DMS 273 (cell line): ENCODE results near the gene SPEM1.

Experiments
- DNase-seq: peaks from one replicate; lab custom pipeline; 2025; ENCODE audit not compliant: unreplicated experiment; lab: John Stamatoyannopoulos, UW

SPEM1 gene

DNA sequence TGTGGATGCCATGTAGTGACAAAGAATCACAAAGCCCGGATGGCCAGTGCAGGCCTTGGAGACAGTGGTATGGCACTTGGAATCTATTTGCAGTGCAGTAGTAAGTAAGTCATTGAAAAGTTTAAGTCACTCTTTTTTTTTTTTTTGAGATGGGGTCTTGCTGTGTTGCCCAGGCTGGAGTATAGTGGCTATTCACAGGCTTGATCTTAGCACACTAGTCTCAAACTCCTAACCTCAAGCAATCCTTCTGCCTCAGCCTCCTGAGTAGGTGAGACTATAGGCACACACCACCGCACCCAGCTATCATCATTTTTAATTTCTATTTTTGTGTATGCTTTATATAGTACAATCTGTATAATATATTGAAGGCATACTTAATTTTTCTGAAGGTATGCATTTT is 21.5 kb upstream of the SPEM1 start:
- no peak for DNase-seq

DNA sequence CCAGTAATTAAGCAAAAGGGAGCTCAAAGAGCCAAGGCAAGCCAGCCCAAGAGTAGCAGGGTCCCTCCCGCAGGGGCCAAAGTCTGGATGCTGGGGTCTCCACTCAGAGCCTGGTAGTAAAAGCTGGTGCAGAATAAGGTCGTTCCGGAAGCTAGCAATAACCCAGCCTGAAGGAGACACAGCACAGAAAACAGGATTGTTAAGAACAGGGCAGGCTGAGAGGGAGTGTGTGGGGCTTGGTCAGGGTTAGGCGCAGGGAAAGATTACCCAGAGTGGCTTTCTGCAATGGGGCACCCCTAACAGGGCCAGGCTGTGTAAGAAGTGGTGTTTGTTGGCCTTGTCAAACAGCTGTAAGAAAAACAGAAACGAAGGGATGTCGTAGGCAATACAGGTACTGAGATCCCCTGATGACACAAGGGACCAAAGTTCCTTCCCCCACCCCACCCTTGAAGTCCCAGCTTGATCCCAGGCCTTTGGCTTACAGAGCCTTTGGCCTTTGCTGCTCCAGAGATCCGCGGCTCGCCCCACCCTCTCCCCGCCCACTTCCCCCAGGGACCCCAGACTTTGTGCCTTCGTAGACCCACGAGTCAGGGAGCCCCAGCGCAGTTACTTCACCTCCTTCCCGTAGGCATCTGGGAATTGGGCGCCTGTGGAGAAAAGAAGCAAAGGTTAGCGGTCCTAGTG is 16.9 kb upstream of the SPEM1 start:
- peak; percentile 70 for DNase-seq

DNA sequence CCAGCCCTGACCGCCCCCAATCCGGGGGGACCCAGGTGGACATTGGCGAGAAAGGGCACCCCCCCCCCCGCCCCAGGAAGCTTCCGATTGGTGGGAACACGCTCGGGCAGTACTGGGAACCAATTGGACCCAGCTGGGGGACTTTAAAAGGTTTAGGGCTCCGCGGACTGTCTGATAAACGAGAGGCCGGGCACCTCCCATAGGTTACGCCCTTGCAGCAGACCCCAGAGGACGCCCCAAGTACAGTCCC is 16.5 kb upstream of the SPEM1 start:
- DNase-seq = peak; percentile 80

- DNase-seq = peak; percentile 98
These were observed 16.0 kb upstream of the SPEM1 start, which contains the start of gene TMEM256 for GRCh38 chr17:7403977-7404736. TMEM256 (minus strand) TSS chr17:7404097; CDS start chr17:7404084, 13 bp downstream.

DNA sequence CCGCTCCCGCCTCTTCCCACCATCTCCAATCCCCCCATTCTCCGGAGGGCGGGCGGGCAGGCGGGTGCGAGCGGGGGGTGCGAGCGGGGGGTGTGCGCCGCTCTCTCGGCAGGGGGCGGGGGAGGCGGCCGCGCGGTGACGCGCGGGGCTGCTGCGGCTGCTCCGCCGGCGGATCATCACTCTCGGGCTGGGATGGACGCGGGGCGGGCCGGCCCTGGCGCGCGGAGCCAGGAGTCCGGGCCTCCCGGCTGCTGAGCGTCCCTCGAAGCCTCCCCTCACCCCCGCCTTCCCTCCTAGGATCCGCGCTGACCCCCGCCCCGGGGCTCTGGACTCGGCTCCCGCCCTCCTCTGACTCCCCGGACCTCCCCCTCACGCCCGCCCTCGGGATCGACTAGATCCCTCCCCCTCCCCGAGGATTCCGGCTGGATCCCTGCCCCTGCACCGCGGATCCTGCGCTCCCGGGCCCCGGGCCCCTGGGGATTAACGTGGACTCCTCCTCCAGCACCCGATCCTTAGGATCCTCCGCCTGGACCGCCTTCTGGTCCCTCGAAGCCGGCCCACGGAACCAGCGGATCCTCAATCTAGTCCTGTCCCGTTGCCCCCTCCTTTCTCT is 15.3 kb upstream of the SPEM1 start:
- peak; percentile 60 for DNase-seq

DNA sequence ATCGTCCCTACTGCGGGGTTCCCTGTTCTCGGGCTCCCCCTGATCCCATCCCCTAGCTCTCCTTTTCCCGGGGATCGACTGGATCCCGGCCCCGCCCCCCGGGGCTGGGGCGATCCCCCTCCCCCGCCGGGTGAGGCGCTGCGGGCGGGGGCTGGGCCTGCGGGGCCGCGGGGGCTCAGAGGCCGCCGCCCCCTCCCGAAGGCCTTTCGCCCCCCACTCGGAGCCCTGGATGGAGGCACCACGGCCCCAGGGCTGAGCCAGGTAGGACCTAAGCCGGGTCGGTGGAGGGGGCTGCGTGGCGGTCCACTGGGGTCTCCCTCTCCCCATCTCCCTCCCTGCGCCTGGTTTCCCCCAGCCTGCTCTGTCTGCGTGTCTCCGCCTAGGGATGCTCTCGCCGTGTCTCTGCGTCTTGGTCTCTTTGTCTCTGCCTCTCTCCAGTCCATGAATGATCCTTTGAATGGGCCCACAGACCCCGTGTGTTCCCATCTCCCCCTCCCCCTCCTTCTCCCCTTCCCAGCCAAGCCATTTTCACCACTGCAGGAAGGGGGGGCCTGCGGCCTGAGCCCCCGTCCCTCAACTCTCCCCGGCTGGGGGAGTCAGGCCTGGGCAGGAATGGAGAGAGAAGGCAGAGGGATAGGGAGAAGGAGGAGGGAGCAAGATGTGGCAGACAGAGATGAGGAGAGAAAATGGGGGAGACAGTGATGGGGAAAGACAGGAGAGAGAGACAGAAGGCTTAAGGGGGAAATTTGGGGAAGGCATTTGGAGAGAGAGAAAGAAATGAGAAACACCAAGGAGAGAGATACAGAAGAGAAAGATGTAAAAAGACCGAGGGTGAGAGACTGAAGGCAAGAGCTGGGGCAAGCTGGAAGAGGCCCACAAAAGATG is 14.5 kb upstream of the SPEM1 start:
- DNase-seq = no peak

DNA sequence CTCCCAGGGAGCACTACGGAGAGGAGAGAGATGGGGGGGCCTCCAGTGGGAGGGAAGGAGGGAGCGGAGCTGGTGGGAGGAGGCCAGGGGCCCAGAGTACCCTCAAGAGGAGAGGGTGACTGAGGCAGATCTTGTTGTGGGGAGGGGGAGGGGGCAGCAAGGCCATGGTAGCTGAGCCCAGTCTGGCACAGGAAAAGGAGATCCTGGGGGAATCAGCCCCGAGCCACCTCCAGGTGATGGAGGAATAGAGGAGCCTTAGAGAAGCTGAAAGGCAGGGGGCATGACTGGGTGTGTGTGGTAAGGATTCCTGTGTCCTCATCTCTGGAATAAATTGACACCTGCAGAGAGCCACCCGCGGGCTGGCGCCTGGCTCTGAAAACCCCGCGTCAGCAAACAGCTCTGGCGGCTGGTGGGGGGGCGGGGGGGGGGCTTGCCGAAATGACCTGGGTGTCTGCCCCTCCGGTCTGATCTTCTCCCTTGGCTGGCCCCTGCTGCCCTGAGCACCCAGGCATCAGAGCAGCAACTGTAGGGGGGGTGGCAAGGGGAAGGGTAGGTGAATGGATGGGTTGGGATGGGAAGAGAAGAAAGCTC is 13.8 kb upstream of the SPEM1 start:
- DNase-seq = no peak

DNA sequence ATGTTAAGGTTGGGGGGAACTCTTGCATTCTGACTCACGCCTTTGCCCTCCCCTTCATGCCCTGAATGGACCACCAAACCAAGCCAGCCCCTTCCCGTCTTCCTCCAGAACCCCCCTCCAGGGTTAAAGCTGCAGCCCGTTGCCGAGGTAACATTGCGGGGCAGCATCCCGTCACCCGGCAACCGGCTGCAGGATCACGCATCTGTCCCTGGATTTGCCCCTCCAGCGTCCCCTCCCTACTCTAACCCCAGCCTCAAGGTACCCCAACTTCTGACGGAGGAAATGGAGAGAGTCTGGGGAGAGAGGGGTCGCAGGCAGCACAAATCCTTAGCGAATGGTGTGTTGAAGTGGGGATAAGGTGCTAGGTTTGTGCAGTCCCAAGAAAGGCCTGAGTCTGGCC is 13.0 kb upstream of the SPEM1 start:
- no peak for DNase-seq

DNA sequence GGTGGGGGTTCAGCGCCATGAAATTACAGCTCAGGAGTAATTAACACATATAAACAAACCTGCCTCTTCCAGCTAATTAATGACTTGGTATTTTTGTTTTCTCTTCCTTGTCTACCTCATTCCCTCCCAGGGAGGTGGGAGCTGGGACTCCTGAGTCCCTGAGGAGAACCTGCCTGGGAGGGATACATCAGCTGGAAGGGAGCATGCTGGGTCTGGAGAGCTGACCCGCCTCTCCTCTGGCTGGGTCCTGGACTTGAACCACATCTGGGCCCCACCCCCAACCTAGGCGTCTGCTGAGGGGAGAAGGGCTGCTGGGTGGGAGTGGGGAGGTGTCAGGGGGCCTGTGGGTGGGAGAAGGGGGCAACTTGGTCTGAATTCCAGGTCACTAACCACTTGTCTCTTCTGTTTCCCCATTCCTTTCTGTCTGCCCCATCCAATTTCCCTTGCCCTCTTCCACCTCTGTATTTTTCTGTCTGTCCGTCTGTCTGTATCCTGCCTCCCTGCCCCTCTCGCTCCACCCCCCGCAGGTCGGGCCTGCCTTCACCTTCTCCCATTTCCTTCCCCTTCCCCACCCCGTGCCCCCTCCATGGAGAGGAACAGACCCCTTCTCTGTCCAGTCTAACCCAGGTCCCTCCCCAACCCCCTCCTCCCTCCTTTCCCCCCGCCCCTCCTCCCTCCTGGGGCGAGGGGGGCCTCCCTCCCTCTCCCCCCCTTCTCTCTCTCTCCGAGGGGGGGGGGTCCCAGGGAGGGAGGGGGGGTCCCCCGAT is 12.5 kb upstream of the SPEM1 start, which contains the start of gene NLGN2:
Gene NLGN2 (plus strand): TSS at position 361 of the 767 bp plus-strand sequence. CDS start 411 bp downstream, outside the sequence.
- DNase-seq = no peak

DNA sequence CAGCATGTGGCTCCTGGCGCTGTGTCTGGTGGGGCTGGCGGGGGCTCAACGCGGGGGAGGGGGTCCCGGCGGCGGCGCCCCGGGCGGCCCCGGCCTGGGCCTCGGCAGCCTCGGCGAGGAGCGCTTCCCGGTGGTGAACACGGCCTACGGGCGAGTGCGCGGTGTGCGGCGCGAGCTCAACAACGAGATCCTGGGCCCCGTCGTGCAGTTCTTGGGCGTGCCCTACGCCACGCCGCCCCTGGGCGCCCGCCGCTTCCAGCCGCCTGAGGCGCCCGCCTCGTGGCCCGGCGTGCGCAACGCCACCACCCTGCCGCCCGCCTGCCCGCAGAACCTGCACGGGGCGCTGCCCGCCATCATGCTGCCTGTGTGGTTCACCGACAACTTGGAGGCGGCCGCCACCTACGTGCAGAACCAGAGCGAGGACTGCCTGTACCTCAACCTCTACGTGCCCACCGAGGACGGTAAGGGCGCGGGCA is 11.8 kb upstream of the SPEM1 start:
- DNase-seq = no peak

- DNase-seq = no peak
These were observed 11.3 kb upstream of the SPEM1 start for GRCh38 chr17:7408863-7409262.

DNA sequence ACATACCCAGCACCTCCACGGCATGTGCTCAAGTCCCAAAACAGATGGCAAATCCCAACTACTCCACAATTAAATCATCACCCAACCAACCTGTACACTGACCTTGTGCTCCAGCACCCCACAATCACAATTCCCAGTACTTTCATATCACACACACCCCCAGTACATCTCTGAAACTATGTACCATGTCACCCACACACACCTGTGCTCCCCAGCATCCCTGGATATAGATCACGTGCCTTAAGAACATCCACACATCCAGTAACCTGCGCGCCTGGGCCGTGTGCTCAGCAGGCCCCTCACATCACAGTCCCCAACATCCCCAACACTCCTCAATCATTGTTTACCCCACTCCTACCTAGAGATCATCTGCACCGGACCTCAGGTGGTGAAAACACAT is 10.4 kb upstream of the SPEM1 start:
- DNase-seq = no peak

DNA sequence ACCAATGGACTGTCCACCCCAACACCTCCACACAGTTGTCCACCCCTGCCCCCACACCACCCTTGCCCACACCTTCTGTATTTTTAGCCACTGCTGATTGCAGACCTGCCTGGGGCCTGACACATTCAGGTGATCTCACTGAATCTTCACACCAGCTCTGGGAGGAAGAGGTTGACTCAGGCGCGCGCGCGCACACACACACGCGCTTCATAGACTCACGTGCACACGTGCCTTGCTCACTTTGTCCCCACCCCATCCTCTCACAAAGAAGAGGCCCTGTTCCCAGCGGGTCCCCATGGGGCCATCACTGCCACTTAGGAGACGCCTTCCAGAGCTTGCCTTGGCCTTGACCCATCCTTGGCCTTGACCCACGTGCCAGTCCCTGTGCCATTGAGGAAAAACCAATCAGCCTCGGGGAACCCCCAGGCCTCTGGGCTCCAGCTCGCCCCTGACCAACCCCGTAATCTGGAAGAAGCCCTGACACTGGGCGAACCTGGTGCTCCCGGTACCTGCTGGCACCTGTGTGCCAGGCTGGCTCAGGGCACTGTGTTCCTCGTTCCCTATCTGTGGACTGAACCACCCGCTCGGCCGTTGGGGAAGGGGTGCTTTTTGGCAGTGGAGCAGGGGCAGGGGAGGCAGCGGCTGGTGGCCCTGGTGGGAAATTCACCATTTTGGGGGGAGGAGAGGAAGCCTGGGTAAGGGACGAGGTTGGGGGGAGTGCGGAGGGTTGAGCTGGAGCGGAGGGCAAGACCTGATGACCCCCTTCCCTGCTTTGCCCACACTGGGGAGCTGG is 9.3 kb upstream of the SPEM1 start:
- DNase-seq = no peak

DNA sequence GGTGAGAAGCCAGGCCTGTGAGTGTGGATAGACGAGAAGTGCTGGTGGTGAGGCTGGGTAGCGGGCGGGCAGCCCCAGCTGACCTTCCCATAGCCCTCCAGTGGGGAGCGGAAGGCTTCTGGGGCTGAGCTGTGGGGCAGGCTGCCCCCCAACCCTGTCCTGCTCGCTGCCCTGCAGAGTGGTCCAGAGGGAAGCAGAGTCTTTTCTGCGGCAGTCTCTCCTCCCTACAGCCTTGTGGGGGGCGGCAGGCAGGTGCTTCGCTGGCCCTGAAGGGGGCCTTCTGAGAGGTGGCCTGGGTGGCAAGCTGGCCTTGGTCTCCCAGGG is 8.7 kb upstream of the SPEM1 start:
- DNase-seq = no peak

DNA sequence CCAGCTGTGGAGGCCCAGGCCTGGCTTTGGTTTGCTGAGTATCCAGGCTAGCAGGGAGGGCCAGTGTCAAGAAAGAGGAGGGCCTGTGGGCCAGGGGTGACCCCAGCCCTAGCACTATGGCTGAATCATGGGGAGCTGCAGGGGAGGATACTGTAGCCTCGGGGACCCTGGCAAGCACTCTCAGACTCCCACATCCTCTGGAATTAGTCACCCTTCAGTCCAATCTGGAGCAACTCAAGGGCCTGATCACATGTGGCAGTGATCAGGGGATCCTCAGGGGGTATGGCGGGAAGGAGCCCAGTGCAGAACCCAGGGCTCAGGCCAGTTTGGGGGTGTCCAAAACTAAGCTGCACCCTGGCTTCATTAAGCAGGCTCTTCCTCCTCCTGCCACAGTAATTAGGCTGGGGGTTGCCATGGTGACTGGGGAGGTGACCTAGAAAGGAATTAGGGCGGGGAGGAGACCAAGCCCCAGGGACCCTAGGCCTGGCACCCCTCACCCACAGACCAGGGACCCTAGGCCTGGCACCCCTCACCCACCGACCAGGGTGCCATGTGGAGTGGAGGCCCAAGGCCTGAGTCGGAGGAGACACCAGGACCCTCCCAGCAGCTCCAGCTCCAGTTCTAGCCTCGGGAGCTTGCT is 6.7 kb upstream of the SPEM1 start:
- peak; percentile 19 for DNase-seq

- DNase-seq = no peak
These were observed 5.3 kb upstream of the SPEM1 start for GRCh38 chr17:7414837-7415236.

GRCh38 chr17:7415784-7416183 is 4.3 kb upstream of the SPEM1 start:
- DNase-seq = no peak

DNA sequence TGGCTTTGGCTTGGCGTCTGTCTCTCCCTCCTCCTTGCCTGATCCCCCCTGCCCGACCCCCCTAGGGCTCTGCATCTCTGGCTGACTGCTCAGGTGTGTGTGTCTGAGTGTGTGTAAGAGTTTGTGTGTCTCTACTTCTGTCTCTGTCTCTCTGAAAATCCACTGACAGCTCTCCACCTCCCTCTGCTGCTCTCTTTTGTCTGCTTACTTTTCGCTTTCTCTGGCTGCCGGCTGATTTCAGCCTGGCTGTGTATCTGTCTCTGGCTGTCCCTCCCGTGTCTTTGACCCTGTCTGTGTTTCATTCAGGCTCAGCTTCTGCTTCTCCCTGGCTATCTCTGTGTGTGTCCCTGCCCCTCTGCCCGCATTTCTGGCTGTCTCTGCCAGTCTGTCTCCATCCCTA is 3.8 kb upstream of the SPEM1 start:
- DNase-seq = no peak

DNA sequence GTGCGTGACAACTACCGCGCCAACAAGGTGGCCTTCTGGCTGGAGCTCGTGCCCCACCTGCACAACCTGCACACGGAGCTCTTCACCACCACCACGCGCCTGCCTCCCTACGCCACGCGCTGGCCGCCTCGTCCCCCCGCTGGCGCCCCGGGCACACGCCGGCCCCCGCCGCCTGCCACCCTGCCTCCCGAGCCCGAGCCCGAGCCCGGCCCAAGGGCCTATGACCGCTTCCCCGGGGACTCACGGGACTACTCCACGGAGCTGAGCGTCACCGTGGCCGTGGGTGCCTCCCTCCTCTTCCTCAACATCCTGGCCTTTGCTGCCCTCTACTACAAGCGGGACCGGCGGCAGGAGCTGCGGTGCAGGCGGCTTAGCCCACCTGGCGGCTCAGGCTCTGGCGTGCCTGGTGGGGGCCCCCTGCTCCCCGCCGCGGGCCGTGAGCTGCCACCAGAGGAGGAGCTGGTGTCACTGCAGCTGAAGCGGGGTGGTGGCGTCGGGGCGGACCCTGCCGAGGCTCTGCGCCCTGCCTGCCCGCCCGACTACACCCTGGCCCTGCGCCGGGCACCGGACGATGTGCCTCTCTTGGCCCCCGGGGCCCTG is 3.0 kb upstream of the SPEM1 start:
- DNase-seq = no peak
